Caco-2 (cell line): ENCODE measurements around the gene OTOS. TPM values are rescaled to one million over a fixed set of nuclear protein-coding genes. Genes with fewer than 3 reads are reported as not detected.

Experiments
- BruUV-seq: library from RNA; stranded (reverse); fragments of 400-500 nt; replicated peaks from 2 replicates; lab custom pipeline; 2021; lab: Mats Ljungman, UMichigan
- CTCF ChIA-PET: fragments of 300-600 bp; sonication (Branson Sonifier 250); formaldehyde crosslinking; loops from one replicate; lab custom pipeline; 2022; ENCODE audit warnings: antibody characterized with exemption; lab: Charles Lee
- POLR2A ChIA-PET: fragments of 300-600 bp; sonication (Branson Sonifier 250); formaldehyde crosslinking; loops from one replicate; lab custom pipeline; 2022; ENCODE audit warnings: antibody characterized with exemption; lab: Charles Lee
- DNase-seq, 2 experiments: peaks; one replicate each; pipeline versions ENCODE4 v3.0.0 to v3.0.0-alpha.2; 2020 to 2022
- H3K27me3 ChIP-seq: replicated peaks from 2 replicates; pipeline ENCODE4 v1.6.0; 2011; ENCODE audit warnings: low read length; ENCODE audit not compliant: control insufficient read depth, insufficient read depth
- H3K36me3 ChIP-seq: 2 replicates; pipeline ENCODE4 v1.5.1; 2011; ENCODE audit warnings: low read length; ENCODE audit not compliant: control insufficient read depth, insufficient read depth
- H3K4me1 ChIP-seq: fragments of 250-450 bp; sonication (Bioruptor Pico); 2 replicates; pipeline ENCODE4 v1.5.1; 2020; ENCODE audit warnings: mild to moderate bottlenecking
- H3K4me3 ChIP-seq: 2 replicates; pipeline ENCODE4 v1.5.1; 2011; ENCODE audit warnings: low read depth, mild to moderate bottlenecking, control low read depth, low read length
- H3K9me3 ChIP-seq: fragments of 250-450 bp; sonication (Bioruptor Pico); 2 replicates; pipeline ENCODE4 v1.5.1; 2020; ENCODE audit warnings: mild to moderate bottlenecking, moderate library complexity
- H3K27ac Mint-ChIP-seq: one replicate; pipeline ENCODE4 v1.8.0; 2022; ENCODE audit warnings: mixed read lengths; ENCODE audit not compliant: unreplicated experiment
- H3K27me3 Mint-ChIP-seq: one replicate; pipeline ENCODE4 v1.8.0; 2022; ENCODE audit warnings: mixed read lengths; ENCODE audit not compliant: insufficient read depth, unreplicated experiment
- H3K36me3 Mint-ChIP-seq: one replicate; pipeline ENCODE4 v1.8.0; 2022; ENCODE audit warnings: mild to moderate bottlenecking, mixed read lengths; ENCODE audit not compliant: insufficient read depth, unreplicated experiment
- H3K4me1 Mint-ChIP-seq: one replicate; pipeline ENCODE4 v1.8.0; 2022; ENCODE audit warnings: low read depth, mixed read lengths; ENCODE audit not compliant: unreplicated experiment
- H3K4me3 Mint-ChIP-seq: one replicate; pipeline ENCODE4 v1.8.0; 2022; ENCODE audit warnings: mild to moderate bottlenecking, moderate library complexity, mixed read lengths; ENCODE audit not compliant: unreplicated experiment
- H3K9me3 Mint-ChIP-seq: one replicate; pipeline ENCODE4 v1.8.0; 2022; ENCODE audit warnings: mixed read lengths; ENCODE audit not compliant: unreplicated experiment
- intact Hi-C: fragments of 100-400 bp; cut with micrococcal nuclease; formaldehyde crosslinking; loops from one replicate; pipeline ENCODE4 v1.10.0; 2022; ENCODE audit not compliant: unreplicated experiment
- total RNA-seq: library from RNA; stranded (reverse); gene quantifications from 2 replicates; pipeline ENCODE4 v1.2.3, GENCODE V29; 2022
- TF ChIP-seq, protein P1 (sequence below), 2 experiments: fragments of 200-600 bp in 1 of 2; IDR thresholded peaks; 1 replicate in 1 of 2; 2 replicates in 1 of 2; pipeline versions ENCODE4 v1.5.1 to v1.8.0; 2011 to 2022; ENCODE audit warnings: antibody characterized with exemption in 1 of 2, control low read depth in 1 of 2, inconsistent platforms in 1 of 2, low read depth in 1 of 2, low read length in 1 of 2, mild to moderate bottlenecking in 1 of 2, moderate library complexity in 1 of 2; ENCODE audit not compliant: insufficient read depth in 1 of 2, severe bottlenecking in 1 of 2, unreplicated experiment in 1 of 2

Gene OTOS
- total RNA-seq, 1 experiment from 2014 or later = not detected

DNA sequence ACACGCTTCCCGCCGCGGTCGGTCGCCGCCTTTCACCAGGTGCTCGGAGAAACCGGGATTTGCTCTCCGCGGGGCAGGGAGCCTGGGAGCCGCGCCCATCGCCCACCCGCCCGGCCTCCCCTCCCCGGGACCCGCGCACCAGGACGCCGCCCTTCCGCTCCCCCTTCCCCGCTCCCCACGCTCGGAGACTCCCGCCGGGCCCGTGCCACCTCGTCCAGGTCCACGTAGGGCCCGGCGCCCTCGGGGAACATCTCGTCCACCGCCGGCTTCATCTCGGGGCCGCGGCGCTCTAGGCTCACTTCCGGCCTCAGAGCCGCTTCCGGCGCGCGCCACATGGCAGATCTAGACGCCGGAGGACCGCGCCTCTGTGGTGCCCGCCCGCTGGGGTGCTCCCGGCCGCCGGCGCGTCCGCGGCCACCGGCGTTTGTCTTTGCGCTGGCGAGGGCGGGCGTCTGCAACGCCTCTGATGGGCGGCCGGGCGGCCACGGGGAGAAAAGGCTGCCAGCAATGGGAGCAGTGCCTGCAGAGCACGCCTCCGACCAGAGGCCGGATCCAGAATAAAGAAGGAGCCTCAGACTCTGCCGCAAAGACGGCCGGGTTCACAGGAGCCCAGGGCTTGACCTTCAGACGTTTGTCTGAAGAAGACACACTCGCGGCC, 4.3 kb downstream of the OTOS start, which contains the start of gene COPS9:
COPS9 (minus strand) TSS at position 293 of the 658 bp plus-strand sequence; CDS start at position 272, 21 bp downstream.
- H3K4me3 Mint-ChIP-seq = peak within 1 kb of the TSS; percentile 80
- peaks cover 6% of the 10 kb centered on the region for H3K36me3 Mint-ChIP-seq
- CTCF ChIA-PET = no interaction called here
- no peaks in the 10 kb centered on the region for H3K4me1 Mint-ChIP-seq
- H3K27me3 ChIP-seq = no peaks in the 10 kb centered on the region
- no peaks in the 10 kb centered on the region for H3K9me3 ChIP-seq
- no peaks in the 10 kb centered on the region; the same call in 1 of the 2 replicates for H3K36me3 ChIP-seq
- peaks cover 3% of the 10 kb centered on the region for H3K27me3 Mint-ChIP-seq
- TF ChIP-seq, protein P1, sequence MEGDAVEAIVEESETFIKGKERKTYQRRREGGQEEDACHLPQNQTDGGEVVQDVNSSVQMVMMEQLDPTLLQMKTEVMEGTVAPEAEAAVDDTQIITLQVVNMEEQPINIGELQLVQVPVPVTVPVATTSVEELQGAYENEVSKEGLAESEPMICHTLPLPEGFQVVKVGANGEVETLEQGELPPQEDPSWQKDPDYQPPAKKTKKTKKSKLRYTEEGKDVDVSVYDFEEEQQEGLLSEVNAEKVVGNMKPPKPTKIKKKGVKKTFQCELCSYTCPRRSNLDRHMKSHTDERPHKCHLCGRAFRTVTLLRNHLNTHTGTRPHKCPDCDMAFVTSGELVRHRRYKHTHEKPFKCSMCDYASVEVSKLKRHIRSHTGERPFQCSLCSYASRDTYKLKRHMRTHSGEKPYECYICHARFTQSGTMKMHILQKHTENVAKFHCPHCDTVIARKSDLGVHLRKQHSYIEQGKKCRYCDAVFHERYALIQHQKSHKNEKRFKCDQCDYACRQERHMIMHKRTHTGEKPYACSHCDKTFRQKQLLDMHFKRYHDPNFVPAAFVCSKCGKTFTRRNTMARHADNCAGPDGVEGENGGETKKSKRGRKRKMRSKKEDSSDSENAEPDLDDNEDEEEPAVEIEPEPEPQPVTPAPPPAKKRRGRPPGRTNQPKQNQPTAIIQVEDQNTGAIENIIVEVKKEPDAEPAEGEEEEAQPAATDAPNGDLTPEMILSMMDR (IDR thresholded peaks at IDR 0.05; ENCODE audit: insufficient read depth in 1 of 2, low read depth in 1 of 2, low read length in 1 of 2, severe bottlenecking in 1 of 2, unreplicated experiment in 1 of 2) = no peak
- intact Hi-C loops = no loop called here
- DNase-seq = peak; percentile 82 to 89
- no TSS peak for BruUV-seq
- H3K9me3 Mint-ChIP-seq = no peaks in the 10 kb centered on the region
- peak within 1 kb of the TSS; percentile 87 for H3K4me3 ChIP-seq
- POLR2A ChIA-PET = no interaction called here
- 0 out of 2 replicates have a peak, but pooled peaks cover 4% of the 10 kb centered on the region for H3K4me1 ChIP-seq
- peak within 1 kb of the TSS; percentile 81 for H3K27ac Mint-ChIP-seq

DNA sequence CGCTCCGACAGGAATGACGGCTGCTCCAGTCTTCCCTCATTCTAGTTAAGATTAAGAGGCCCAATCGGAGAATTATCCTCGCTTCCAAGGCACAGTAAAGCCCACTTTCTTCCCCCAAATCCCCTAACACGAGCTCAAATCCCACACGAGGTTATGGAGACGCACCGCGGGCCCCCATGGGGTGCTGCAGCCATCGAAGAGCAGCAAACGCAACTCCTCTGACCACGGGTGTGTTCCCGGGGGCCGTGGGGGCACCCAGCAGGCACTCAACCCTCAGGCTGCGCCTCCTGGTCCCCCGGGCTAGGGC, 4.8 kb downstream of the OTOS start:
- H3K27me3 Mint-ChIP-seq = peaks cover 3% of the 10 kb centered on the region
- intact Hi-C loops = no loop called here

DNA sequence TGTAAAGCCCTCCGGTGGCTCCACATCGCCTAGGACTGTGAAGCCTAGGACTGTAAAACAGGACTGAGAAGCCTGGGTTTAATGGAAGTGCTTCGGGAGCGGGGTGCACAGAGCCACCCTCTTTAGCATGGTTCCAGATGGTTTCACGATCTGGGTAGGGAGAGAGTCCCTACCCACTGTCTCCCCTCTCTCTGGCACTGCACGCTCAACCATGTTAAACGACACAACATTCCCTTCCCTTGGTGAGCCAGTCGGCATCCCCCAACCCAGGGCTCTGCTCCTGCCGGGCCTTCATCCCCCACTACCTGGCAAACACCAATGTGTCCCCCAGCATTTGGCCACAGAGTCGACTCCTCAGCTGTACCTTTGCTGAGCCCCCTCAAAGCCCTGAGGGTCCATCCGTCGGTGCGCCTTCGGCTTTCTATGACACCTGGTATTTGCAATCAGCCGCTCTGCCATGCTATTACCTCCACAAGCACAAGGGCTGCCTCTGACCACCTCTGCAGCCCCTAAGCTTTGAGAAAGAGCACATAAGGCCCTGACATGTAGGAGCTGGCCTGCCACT, 5.4 kb downstream of the OTOS start:
- H3K4me3 Mint-ChIP-seq = peak overlapping the region; percentile 80
- no peaks in the 10 kb centered on the region for H3K9me3 ChIP-seq
- no TSS peak for BruUV-seq
- no peaks in the 10 kb centered on the region for H3K9me3 Mint-ChIP-seq
- H3K4me1 ChIP-seq = 0 out of 2 replicates have a peak, but pooled peaks cover 4% of the 10 kb centered on the region
- no peak for DNase-seq
- H3K4me3 ChIP-seq = peak overlapping the region; percentile 87
- peaks cover 3% of the 10 kb centered on the region for H3K27me3 Mint-ChIP-seq
- CTCF ChIA-PET = no interaction called here
- POLR2A ChIA-PET = no interaction called here
- intact Hi-C loops = no loop called here
- peaks cover 6% of the 10 kb centered on the region for H3K36me3 Mint-ChIP-seq
- TF ChIP-seq, protein P1 (IDR thresholded peaks at IDR 0.05; ENCODE audit: insufficient read depth in 1 of 2, low read depth in 1 of 2, low read length in 1 of 2, severe bottlenecking in 1 of 2, unreplicated experiment in 1 of 2) = no peak
- no peaks in the 10 kb centered on the region for H3K27me3 ChIP-seq
- H3K4me1 Mint-ChIP-seq = no peaks in the 10 kb centered on the region
- H3K27ac Mint-ChIP-seq = peak overlapping the region; percentile 81
- H3K36me3 ChIP-seq = no peaks in the 10 kb centered on the region; the same call in 1 of the 2 replicates

More for the DNA sequence above, 4.8 kb downstream of the OTOS start:
- H3K9me3 ChIP-seq = no peaks in the 10 kb centered on the region
- CTCF ChIA-PET = no interaction called here
- H3K36me3 ChIP-seq = no peaks in the 10 kb centered on the region; the same call in 1 of the 2 replicates
- no peaks in the 10 kb centered on the region for H3K9me3 Mint-ChIP-seq
- peak overlapping the region; percentile 81 for H3K27ac Mint-ChIP-seq
- H3K4me1 Mint-ChIP-seq = no peaks in the 10 kb centered on the region
- TF ChIP-seq, protein P1 (IDR thresholded peaks at IDR 0.05; ENCODE audit: insufficient read depth in 1 of 2, low read depth in 1 of 2, low read length in 1 of 2, severe bottlenecking in 1 of 2, unreplicated experiment in 1 of 2) = no peak
- no peak for DNase-seq
- H3K36me3 Mint-ChIP-seq = peaks cover 6% of the 10 kb centered on the region
- peak overlapping the region; percentile 80 for H3K4me3 Mint-ChIP-seq
- TSS peak; percentile 29 for BruUV-seq
- H3K27me3 ChIP-seq = no peaks in the 10 kb centered on the region
- 0 out of 2 replicates have a peak, but pooled peaks cover 4% of the 10 kb centered on the region for H3K4me1 ChIP-seq
- peak overlapping the region; percentile 87 for H3K4me3 ChIP-seq
- POLR2A ChIA-PET = no interaction called here
